RWPE2 (cell line): ENCODE data around the gene SMG5.

Experiments used
- ATAC-seq: fragments of 200-7000 bp; cut with Tn5 transposase; 3 replicates; pipeline ENCODE4 v1.9.1; 2021; ENCODE audit warnings: low read depth
- DNase-seq: peaks from one replicate; pipeline ENCODE4 v3.0.0-alpha.2; 2020; ENCODE audit warnings: low spot score
- H3K27ac ChIP-seq: fragments of 450-650 bp; 2 replicates; pipeline ENCODE4 v1.5.1; 2017; ENCODE audit warnings: mild to moderate bottlenecking; ENCODE audit not compliant: poor library complexity, severe bottlenecking
- H3K27me3 ChIP-seq: fragments of 250-450 bp; sonication (Bioruptor Pico); 2 replicates; pipeline ENCODE4 v1.5.1; 2021; ENCODE audit warnings: mild to moderate bottlenecking, moderate library complexity; ENCODE audit not compliant: insufficient read depth, poor library complexity, severe bottlenecking
- H3K36me3 ChIP-seq: fragments of 250-450 bp; sonication (Bioruptor Pico); 2 replicates; pipeline ENCODE4 v1.5.1; 2020; ENCODE audit warnings: low read depth, mild to moderate bottlenecking, moderate library complexity
- H3K4me1 ChIP-seq: fragments of 250-450 bp; sonication (Bioruptor Pico); 2 replicates; pipeline ENCODE4 v1.5.1; 2021; ENCODE audit warnings: mild to moderate bottlenecking, moderate library complexity; ENCODE audit not compliant: insufficient read depth, poor library complexity, severe bottlenecking
- H3K4me3 ChIP-seq: fragments of 250-450 bp; sonication (Bioruptor Pico); 2 replicates; pipeline ENCODE4 v1.5.1; 2021; ENCODE audit warnings: mild to moderate bottlenecking, moderate library complexity; ENCODE audit not compliant: severe bottlenecking
- H3K9me3 ChIP-seq: fragments of 250-450 bp; sonication (Bioruptor Pico); 2 replicates; pipeline ENCODE4 v1.5.1; 2021; ENCODE audit warnings: mild to moderate bottlenecking, moderate library complexity; ENCODE audit not compliant: severe bottlenecking
- TF ChIP-seq, protein P1 (sequence below): fragments of 450-650 bp; IDR thresholded peaks from one replicate; pipeline ENCODE4 v1.5.1; 2017; ENCODE audit warnings: mild to moderate bottlenecking, moderate library complexity; ENCODE audit not compliant: poor library complexity, severe bottlenecking

The SMG5 gene

DNA sequence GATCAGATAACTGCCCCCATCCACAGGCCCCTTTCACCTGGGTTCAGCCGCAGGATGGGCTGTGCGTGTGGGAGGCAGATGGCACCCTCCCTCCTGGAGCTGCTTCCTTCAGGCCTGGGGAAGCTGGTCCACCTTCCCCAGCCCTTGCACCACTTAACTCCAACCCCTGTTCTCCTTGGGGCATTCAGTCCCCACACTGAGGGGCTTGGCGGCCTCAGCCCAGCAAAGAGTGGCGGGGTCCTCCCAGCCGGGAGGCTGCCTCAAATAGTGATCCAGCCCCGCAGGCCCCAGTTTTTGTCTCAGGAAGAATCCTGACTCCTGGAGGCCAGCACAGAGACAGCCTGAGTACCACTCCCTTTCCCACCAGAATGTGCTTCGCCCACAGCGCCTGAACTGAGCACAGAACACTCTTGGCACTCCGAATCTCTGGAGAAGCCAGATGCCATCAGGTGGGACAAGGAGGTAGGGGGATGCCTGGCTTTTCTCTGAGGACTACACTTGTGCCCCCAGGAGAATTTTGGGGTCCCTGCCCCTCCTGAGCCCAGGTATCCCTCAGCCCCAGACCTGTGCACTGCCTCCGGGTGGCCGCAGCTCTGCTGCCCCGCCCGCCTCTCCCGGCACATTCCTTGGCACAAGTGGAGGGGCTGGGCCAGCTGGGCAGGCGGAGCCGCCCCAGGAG is 35.7 kb downstream of the SMG5 start:
- TF ChIP-seq, protein P1, sequence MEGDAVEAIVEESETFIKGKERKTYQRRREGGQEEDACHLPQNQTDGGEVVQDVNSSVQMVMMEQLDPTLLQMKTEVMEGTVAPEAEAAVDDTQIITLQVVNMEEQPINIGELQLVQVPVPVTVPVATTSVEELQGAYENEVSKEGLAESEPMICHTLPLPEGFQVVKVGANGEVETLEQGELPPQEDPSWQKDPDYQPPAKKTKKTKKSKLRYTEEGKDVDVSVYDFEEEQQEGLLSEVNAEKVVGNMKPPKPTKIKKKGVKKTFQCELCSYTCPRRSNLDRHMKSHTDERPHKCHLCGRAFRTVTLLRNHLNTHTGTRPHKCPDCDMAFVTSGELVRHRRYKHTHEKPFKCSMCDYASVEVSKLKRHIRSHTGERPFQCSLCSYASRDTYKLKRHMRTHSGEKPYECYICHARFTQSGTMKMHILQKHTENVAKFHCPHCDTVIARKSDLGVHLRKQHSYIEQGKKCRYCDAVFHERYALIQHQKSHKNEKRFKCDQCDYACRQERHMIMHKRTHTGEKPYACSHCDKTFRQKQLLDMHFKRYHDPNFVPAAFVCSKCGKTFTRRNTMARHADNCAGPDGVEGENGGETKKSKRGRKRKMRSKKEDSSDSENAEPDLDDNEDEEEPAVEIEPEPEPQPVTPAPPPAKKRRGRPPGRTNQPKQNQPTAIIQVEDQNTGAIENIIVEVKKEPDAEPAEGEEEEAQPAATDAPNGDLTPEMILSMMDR, result no peak
- H3K4me1 ChIP-seq, result peaks cover 4% of the 10 kb centered on the region
- DNase-seq (no peak), ATAC-seq (peak; percentile 4; the same call in 1 of the 3 replicates)
- peaks cover 12% of the 10 kb centered on the region for H3K36me3 ChIP-seq
- no peak overlapping the region for H3K4me3 ChIP-seq
- no peaks in the 10 kb centered on the region for H3K9me3 ChIP-seq
- H3K27me3 ChIP-seq, result peaks cover 6% of the 10 kb centered on the region
- no peak overlapping the region for H3K27ac ChIP-seq

DNA sequence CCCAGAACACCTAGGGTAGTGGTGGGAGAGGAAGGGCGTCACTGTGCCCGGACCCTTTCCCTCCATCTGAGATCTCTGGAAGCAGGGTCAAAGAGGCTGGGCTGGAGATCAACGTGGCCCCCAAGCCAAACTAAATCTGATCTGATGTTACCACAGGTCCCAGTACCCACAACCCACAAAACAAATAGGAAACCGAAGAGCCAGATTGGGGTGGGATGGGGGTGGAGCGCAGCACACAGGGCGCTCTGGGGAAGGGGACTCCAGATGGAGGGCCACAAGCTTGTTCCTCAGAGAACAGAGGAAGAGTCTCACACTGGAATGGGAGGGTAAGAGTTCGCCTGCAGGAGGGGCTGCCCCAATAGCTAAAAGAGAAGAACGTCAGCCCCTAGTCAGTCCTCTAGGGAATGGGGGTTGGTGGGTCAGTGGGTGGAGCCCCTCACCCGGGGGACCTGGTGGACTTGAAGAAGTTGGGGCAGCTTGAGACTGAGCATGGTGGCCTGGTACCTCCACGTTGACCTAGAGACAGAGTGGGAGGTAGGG is 36.3 kb downstream of the SMG5 start:
- no peak overlapping the region for H3K27ac ChIP-seq
- DNase-seq, result no peak
- H3K27me3 ChIP-seq, result peaks cover 6% of the 10 kb centered on the region
- no peak for ATAC-seq
- peaks cover 10% of the 10 kb centered on the region for H3K4me1 ChIP-seq
- no peaks in the 10 kb centered on the region for H3K9me3 ChIP-seq
- H3K36me3 ChIP-seq, result peaks cover 8% of the 10 kb centered on the region
- no peak overlapping the region for H3K4me3 ChIP-seq
- TF ChIP-seq, protein P1, result no peak

DNA sequence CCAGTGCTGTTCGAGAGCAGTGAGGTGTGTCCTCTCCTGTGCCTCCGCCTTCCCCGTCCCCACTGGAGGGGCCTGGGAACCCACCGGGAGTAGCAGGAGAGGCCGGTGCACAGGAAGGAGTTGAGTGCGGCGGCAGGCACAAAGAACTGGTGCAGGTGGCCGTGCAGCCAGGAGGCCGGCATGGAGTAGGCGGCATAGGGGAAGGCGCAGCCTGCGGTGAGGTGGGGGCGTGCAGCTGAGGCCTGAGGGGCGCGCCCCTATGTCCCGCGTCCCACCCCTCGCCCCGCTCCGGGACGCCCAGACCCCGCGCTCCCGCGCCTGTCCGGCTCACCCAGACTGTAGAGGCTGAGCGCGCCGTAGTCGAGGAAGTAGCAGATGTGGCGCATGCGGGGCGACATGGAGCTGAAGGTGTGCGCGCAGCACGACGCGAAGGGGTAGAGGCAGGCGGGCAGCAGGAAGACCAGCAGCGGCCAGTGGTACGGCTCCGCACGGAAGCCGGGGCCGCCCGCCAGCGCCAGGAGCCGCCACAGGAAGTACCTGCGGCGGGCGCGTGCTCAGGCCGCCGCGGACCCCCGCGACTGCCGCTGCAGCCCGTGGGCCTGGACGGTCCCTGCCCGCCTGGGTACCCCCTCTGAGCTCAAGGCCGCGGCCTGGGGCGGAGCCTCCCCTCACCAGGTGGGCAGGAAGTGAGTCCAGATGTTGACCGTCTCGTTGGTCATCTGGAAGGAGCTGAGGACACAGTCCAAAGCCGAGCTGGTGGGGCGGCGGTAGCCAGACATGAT is 37.0 kb downstream of the SMG5 start:
- ATAC-seq (peak; percentile 4; the same call in 2 of the 3 replicates), DNase-seq (no peak)
- TF ChIP-seq, protein P1, result no peak
- Histone ChIP-seq H3K4me3 (no peak overlapping the region), H3K27me3 (peaks cover 6% of the 10 kb centered on the region), H3K27ac (no peak overlapping the region), H3K36me3 (peaks cover 4% of the 10 kb centered on the region), H3K9me3 (no peaks in the 10 kb centered on the region), H3K4me1 (peaks cover 10% of the 10 kb centered on the region)

DNA sequence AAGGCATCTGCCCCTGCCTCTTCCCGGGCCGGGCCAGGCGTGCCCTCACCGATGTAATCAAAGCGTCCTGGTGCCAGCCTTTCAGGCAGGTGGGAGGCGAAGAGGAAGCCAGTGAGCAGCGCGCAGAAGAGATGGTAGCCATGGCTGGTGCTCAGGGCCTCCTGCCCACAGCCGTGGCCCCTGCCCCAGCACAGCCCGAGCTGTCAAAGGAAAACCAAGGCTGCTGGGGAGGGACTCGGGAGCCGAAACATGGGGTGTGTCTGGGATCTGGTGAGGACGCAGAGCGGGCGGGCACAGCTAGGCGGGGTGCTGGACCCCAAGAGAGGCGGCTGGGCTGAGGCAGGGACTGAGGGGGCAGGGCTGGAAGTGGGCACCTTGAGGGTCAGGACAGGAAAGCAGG is 37.9 kb downstream of the SMG5 start:
- DNase-seq (no peak), ATAC-seq (no peak)
- H3K27ac ChIP-seq, result no peak overlapping the region
- TF ChIP-seq, protein P1, result no peak
- peaks cover 10% of the 10 kb centered on the region for H3K4me1 ChIP-seq
- H3K4me3 ChIP-seq, result no peak overlapping the region
- H3K36me3 ChIP-seq, result no peaks in the 10 kb centered on the region
- peaks cover 6% of the 10 kb centered on the region for H3K27me3 ChIP-seq
- H3K9me3 ChIP-seq, result no peaks in the 10 kb centered on the region
